HG03196 (cell line): ENCODE measurements around the gene ZNF469.

ENCODE experiments used
- ATAC-seq: cut with Tn5 transposase; IDR thresholded peaks from one replicate; pipeline ENCODE4 v1.9.1; 2021; ENCODE audit not compliant: unreplicated experiment

The ZNF469 gene

DNA sequence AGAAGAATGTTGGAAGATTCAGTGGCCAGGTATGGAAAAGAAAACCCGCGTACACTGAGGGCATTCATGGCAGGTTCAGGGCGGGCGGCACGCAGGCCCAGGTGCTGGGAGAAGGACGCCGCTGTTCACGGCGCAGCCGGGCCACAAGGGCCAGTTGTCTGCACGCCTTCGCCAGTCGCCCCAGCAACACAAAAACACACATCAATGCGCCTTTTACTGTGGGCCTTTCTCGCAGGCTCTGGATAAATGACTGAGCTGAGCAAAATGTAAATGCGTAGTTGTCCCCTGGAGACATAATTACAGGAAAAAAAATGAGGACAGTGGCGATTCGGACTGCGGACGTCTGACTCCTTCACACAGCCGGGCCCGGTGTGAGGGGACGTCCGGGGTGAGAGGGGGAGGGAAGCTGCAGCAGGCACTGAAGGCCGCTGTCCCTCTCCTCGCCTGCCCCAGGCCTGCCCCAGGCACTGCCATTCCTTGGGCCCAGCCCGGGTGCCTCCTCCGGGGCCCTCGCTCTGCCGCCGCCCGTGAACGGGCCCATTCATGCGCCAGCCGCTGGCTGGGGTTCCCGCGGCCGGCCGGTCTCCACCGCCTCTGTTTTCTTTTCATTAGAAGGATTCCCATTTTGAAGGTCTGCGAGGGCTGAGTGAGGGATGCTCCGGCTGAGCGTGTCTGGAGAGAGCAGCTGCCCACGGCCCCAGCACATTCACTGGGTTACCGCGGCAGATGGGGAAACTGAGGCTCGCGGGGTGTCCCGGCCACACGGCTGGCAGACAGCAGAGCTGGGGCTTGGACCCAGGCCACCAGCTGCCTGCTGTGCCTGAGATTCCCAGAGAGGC, 6.5 kb upstream of the ZNF469 start:
- ATAC-seq = no peak

DNA sequence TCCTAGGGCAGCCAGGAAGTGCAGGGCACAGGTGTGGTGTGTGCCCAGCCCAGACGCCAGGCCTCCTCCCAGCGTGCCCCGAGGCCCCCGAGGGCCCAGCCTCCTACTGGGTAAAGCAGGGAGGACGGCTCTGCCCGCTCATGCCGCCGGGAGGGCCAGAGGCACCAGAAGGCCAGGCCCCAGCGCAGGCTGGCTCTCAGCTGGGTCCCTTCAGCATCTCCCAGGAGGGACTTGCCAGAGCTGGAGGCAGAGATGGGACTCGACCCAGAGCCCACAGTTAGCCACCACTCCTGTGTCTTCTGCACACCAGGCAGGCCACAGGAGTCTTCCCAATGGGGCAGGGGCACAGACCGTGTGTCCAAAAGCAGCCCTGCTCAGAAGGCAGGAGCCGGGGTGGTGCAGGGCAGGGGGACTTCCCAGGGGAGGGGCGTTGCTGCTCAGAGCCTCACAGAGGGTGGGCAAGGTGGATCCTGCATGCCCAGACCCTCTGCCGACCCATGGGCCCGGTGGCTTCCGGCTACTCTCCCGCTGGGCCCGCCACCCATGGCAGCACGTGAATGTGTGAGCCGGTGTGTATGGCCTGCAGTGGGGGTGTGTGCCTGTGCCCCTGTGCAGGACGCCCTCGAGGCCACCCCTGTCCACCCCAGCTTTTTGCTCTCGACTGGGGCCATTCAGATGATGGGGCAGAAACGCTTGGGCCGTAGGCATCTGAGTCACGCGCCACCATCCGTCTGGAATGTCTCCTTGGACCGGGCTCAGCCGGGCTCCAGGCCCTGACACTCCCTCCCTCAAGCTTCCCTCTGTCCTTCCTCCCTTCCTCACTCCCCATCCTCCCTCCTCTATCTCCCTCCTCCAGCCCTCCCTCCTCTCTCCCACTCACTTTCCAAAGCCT, 5.7 kb upstream of the ZNF469 start:
- ATAC-seq = no peak

DNA sequence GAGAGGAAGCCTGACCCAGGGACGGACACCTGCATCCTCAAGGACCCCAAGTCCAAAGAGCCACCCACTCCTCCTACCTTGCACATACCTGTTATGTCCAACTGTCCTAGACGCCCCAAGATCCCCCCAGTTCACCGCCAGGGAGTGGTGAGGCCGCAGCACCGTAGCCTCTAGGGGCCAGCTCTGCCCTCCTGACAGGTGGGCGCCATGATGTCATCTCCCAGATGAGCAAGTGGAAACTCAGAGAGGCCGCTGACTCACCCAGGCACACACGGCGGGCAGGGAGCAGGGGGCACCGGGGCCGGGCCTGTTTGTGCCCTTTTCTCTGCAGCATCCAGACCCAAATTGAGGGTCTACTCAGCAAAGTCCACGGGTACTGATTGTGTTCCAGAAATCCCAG, 4.8 kb upstream of the ZNF469 start:
- ATAC-seq = no peak

DNA sequence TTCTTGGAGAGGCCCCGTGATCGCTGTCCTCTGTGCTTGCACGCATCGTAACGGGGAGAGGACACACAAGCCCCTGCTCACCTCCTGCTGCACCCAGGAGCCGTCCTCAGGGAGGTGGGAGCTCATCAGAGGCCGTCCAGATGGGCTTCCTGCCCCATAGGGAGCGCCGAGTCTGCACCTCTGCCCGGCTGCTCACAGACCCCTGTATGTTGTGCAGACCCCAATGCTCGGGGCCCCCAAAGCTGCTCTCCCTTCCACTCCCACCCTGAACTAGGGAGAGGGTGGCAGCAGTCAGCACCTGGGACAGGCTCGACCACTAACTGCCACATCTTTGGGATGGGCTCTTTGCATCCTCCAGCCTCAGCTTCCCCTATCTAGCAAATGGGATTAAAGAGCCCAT, 4.4 kb upstream of the ZNF469 start:
- ATAC-seq = no peak

- ATAC-seq = no peak
These were observed 3.7 kb upstream of the ZNF469 start for GRCh38 chr16:88378836-88379693.

DNA sequence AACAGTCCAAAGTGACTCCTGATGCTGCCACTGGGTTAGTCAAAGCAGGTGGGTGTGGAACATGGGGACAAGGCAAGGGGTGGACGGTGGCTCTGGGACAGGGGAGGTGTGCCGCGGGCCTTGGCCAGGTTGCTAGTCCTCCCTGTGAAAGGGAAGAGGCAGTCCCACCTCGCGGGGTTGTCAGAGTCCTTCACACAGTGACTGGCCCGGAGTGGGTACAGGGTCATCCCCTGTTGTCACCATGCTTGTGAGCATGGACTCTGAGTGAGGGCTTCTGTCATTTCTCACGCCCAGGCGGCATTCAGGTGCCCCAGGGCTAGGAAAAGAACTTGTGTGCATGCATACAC, 3.1 kb upstream of the ZNF469 start:
- ATAC-seq = no peak

GRCh38 chr16:88380099-88380498, 2.7 kb upstream of the ZNF469 start:
- no peak for ATAC-seq

GRCh38 chr16:88380619-88381018, 2.1 kb upstream of the ZNF469 start:
- ATAC-seq = no peak

- ATAC-seq = no peak
These were observed 823 bp upstream of the ZNF469 start for GRCh38 chr16:88381820-88382451.

- no peak for ATAC-seq
These were observed 852 bp downstream of the ZNF469 start for GRCh38 chr16:88383401-88384221.

- no peak for ATAC-seq
These were observed 1.7 kb downstream of the ZNF469 start for GRCh38 chr16:88384222-88385111.

GRCh38 chr16:88385112-88385594, 2.4 kb downstream of the ZNF469 start:
- ATAC-seq = no peak

DNA sequence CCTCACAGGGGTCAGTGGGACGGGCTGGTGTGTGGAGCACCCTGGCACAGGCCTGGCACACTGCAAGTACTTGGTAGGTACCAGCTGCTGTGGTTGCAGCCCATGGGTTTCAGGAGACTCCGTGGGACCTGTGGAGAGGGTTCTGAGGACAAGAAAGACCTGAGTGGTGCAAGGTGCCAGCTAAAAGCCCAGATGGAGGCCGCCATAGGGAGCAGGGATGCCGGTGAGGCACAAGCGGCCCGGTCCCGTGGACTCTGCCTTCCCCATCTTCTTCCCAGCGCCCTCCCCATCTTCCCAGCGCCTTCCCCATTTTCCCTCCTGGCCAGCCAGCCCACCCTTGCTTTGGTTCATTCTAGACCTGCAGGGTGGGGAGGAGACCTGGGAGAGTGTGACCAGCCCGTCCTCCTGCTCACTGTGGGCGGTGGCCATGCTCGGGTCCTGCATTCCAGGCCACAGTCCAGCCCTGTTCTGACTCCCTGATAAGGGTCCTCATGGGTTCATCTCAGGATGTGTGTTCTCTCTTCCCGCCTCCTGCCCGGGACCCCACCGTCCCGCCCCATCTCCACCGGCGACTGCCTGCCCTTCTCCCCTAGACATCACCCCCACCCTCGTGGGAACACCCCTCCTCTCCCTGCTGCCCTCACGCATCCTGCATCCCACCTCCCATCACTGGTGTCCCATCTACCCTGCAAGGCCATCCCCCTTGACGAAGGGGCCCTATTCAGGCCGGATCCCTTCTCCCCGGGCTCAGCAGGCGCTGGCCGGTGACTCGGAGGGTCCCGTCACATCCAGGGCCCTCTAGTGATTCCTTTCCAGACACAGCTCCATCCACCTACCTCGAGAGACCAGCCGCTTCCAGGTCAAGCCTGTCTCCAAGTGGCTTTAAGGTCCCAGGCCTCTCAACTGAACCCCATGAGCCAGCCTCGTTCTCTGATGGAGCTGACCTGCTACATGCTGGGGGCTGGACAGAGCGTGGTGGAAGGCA, 3.4 kb downstream of the ZNF469 start:
- no peak for ATAC-seq

DNA sequence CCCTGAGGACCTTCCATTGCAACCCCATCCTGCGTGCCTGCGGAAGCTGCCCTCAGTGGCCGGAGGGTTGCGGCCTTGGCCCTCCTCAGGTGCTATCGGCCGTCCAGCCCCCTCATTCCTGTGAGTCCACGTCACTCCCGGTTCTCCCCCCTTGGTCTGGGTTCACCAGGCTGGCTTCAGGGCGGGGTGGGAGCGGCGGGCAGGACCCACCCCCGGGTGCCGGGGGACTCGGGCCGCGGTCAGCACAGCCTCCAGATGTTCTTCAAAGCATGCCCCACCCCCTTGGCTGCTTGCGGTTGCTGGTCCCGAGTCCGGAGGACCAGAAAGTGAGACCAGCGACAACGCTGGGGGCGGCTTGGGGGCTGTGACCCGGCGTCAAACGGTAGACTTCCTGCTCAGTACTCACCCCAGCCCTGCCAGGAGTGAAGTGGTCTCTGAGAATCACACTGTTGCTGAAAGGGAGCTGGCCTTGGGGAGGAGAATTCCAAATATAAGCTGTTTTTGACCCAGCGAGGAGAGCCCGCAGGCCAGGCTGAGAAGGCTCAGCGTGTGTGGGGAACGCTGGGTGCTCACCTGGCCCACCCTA, 4.5 kb downstream of the ZNF469 start:
- ATAC-seq = no peak

GRCh38 chr16:88387941-88388627, 5.3 kb downstream of the ZNF469 start:
- ATAC-seq = no peak

GRCh38 chr16:88389191-88389590, 6.4 kb downstream of the ZNF469 start:
- no peak for ATAC-seq
